ENCODE data around the gene WNK2.

WNK2 gene

GRCh38 chr9:93252781-93253530, 69.0 kb downstream of the WNK2 start:
- no peak overlapping the region for H3K14ac ChIP-seq (ENCODE audit: low read length)
- H2BK12ac ChIP-seq (ENCODE audit: low read length): no peak overlapping the region
- H2BK120ac ChIP-seq (ENCODE audit: low read depth, low read length): no peak overlapping the region
- H3K4me3 ChIP-seq (ENCODE audit: low read length in 2 of 2): no peak overlapping the region
- H2BK5ac ChIP-seq (ENCODE audit: low read length): no peak overlapping the region
- DNase-seq (ENCODE audit: low spot score): no peak
- peaks cover 1% of the 10 kb centered on the region for H3K79me1 ChIP-seq (ENCODE audit: low read depth, low read length)
- no peak overlapping the region for H3K9ac ChIP-seq (ENCODE audit: low read depth, low read length, poor library complexity)
- no peak overlapping the region for H3K27ac ChIP-seq (replicated peaks; ENCODE audit: low read length)
- H3K27me3 ChIP-seq (ENCODE audit: control insufficient read depth in 3 of 3, insufficient read depth in 3 of 3, low read depth in 1 of 3, low read length in 3 of 3): no peaks in the 10 kb centered on the region
- H2AK5ac ChIP-seq (ENCODE audit: low read depth, low read length): no peak overlapping the region
- no peaks in the 10 kb centered on the region for H3K9me3 ChIP-seq (replicated peaks in 1 of 2; ENCODE audit: control insufficient read depth in 2 of 2, insufficient read depth in 1 of 2, low read depth in 1 of 2, low read length in 2 of 2)
- H3K4me2 ChIP-seq (ENCODE audit: insufficient read depth, low read length, poor library complexity, severe bottlenecking): no peak overlapping the region
- peaks cover 4 to 5% of the 10 kb centered on the region in 2 donors for H3K4me1 ChIP-seq (ENCODE audit: control insufficient read depth in 2 of 2, insufficient read depth in 1 of 2, low read depth in 1 of 2, low read length in 2 of 2)
- no peak overlapping the region for H3K4ac ChIP-seq (ENCODE audit: low read length)
- no peak overlapping the region for H2BK15ac ChIP-seq (ENCODE audit: low read length)
- no peak overlapping the region for H2AFZ ChIP-seq (ENCODE audit: low read length)
- no peak overlapping the region for H4K91ac ChIP-seq (ENCODE audit: low read depth, low read length, poor library complexity)
- no CpG with 5 or more reads among the region's 20 CpGs for WGBS, 2 donors (ENCODE audit: extremely low coverage in 2 of 2, insufficient read length in 2 of 2, insufficient replicate concordance in 1 of 2)
- H3K36me3 ChIP-seq (replicated peaks in 1 of 2; ENCODE audit: control insufficient read depth in 2 of 2, insufficient read depth in 2 of 2, low read length in 2 of 2): peaks cover 0 to 7% of the 10 kb centered on the region in 2 donors
- H3K23ac ChIP-seq (ENCODE audit: low read depth, low read length, poor library complexity): no peak overlapping the region
- H3K18ac ChIP-seq (ENCODE audit: low read length): peak overlapping the region; percentile 1
- no peak overlapping the region for H4K8ac ChIP-seq (ENCODE audit: low read depth, low read length)

- Histone ChIP-seq H4K8ac (ENCODE audit: low read depth, low read length) (no peak overlapping the region), H3K27me3 (ENCODE audit: control insufficient read depth in 3 of 3, insufficient read depth in 3 of 3, low read depth in 1 of 3, low read length in 3 of 3) (no peaks in the 10 kb centered on the region), H3K4me2 (ENCODE audit: insufficient read depth, low read length, poor library complexity, severe bottlenecking) (no peak overlapping the region), H2AK5ac (ENCODE audit: low read depth, low read length) (no peak overlapping the region), H3K36me3 (replicated peaks in 1 of 2; ENCODE audit: control insufficient read depth in 2 of 2, insufficient read depth in 2 of 2, low read length in 2 of 2) (peaks cover 0 to 7% of the 10 kb centered on the region in 2 donors), H2BK15ac (ENCODE audit: low read length) (no peak overlapping the region), H3K27ac (replicated peaks; ENCODE audit: low read length) (no peak overlapping the region), H4K91ac (ENCODE audit: low read depth, low read length, poor library complexity) (no peak overlapping the region), H3K4ac (ENCODE audit: low read length) (no peak overlapping the region), H2AFZ (ENCODE audit: low read length) (no peak overlapping the region), H3K14ac (ENCODE audit: low read length) (no peak overlapping the region), H2BK120ac (ENCODE audit: low read depth, low read length) (no peak overlapping the region), H3K4me3 (ENCODE audit: low read length in 2 of 2) (no peak overlapping the region), H2BK12ac (ENCODE audit: low read length) (no peak overlapping the region), H3K9me3 (replicated peaks in 1 of 2; ENCODE audit: control insufficient read depth in 2 of 2, insufficient read depth in 1 of 2, low read depth in 1 of 2, low read length in 2 of 2) (no peaks in the 10 kb centered on the region), H3K4me1 (ENCODE audit: control insufficient read depth in 2 of 2, insufficient read depth in 1 of 2, low read depth in 1 of 2, low read length in 2 of 2) (peaks cover 0 to 2% of the 10 kb centered on the region in 2 donors), H3K23ac (ENCODE audit: low read depth, low read length, poor library complexity) (no peak overlapping the region), H2BK5ac (ENCODE audit: low read length) (no peak overlapping the region), H3K18ac (ENCODE audit: low read length) (no peak overlapping the region), H3K79me1 (ENCODE audit: low read depth, low read length) (peaks cover 1% of the 10 kb centered on the region), H3K9ac (ENCODE audit: low read depth, low read length, poor library complexity) (no peak overlapping the region)
- DNase-seq (ENCODE audit: low spot score): no peak
- no CpG with 5 or more reads among the region's 10 CpGs for WGBS, 2 donors (ENCODE audit: extremely low coverage in 2 of 2, insufficient read length in 2 of 2, insufficient replicate concordance in 1 of 2)
Measured at GRCh38 chr9:93253633-93254032, 69.7 kb downstream of the WNK2 start.

GRCh38 chr9:93254061-93254481, 70.1 kb downstream of the WNK2 start:
- peak overlapping the region; percentile 8 for H4K91ac ChIP-seq (ENCODE audit: low read depth, low read length, poor library complexity)
- no peak overlapping the region for H3K4me3 ChIP-seq (ENCODE audit: low read length in 2 of 2)
- peak overlapping the region; percentile 41 for H3K18ac ChIP-seq (ENCODE audit: low read length)
- H2BK12ac ChIP-seq (ENCODE audit: low read length): no peak overlapping the region
- H2AFZ ChIP-seq (ENCODE audit: low read length): no peak overlapping the region
- no peaks in the 10 kb centered on the region for H3K9me3 ChIP-seq (replicated peaks in 1 of 2; ENCODE audit: control insufficient read depth in 2 of 2, insufficient read depth in 1 of 2, low read depth in 1 of 2, low read length in 2 of 2)
- DNase-seq (ENCODE audit: low spot score): no peak
- H3K79me1 ChIP-seq (ENCODE audit: low read depth, low read length): peaks cover 1% of the 10 kb centered on the region
- peak overlapping the region; percentile 39 for H2BK15ac ChIP-seq (ENCODE audit: low read length)
- peaks cover 0 to 7% of the 10 kb centered on the region in 2 donors for H3K36me3 ChIP-seq (replicated peaks in 1 of 2; ENCODE audit: control insufficient read depth in 2 of 2, insufficient read depth in 2 of 2, low read length in 2 of 2)
- no peak overlapping the region for H3K4me2 ChIP-seq (ENCODE audit: insufficient read depth, low read length, poor library complexity, severe bottlenecking)
- peaks cover 0 to 2% of the 10 kb centered on the region in 2 donors for H3K4me1 ChIP-seq (ENCODE audit: control insufficient read depth in 2 of 2, insufficient read depth in 1 of 2, low read depth in 1 of 2, low read length in 2 of 2)
- no peak overlapping the region for H3K14ac ChIP-seq (ENCODE audit: low read length)
- no peak overlapping the region for H3K9ac ChIP-seq (ENCODE audit: low read depth, low read length, poor library complexity)
- H3K27me3 ChIP-seq (ENCODE audit: control insufficient read depth in 3 of 3, insufficient read depth in 3 of 3, low read depth in 1 of 3, low read length in 3 of 3): no peaks in the 10 kb centered on the region
- H2AK5ac ChIP-seq (ENCODE audit: low read depth, low read length): no peak overlapping the region
- no CpG with 5 or more reads among the region's 14 CpGs for WGBS, 2 donors (ENCODE audit: extremely low coverage in 2 of 2, insufficient read length in 2 of 2, insufficient replicate concordance in 1 of 2)
- H4K8ac ChIP-seq (ENCODE audit: low read depth, low read length): no peak overlapping the region
- no peak overlapping the region for H3K27ac ChIP-seq (replicated peaks; ENCODE audit: low read length)
- H3K23ac ChIP-seq (ENCODE audit: low read depth, low read length, poor library complexity): peak overlapping the region; percentile 76
- H2BK5ac ChIP-seq (ENCODE audit: low read length): peak overlapping the region; percentile 71
- H3K4ac ChIP-seq (ENCODE audit: low read length): no peak overlapping the region
- H2BK120ac ChIP-seq (ENCODE audit: low read depth, low read length): no peak overlapping the region

GRCh38 chr9:93254806-93255493, 71.0 kb downstream of the WNK2 start:
- no peak overlapping the region for H2BK15ac ChIP-seq (ENCODE audit: low read length)
- no peak overlapping the region for H2AFZ ChIP-seq (ENCODE audit: low read length)
- no peaks in the 10 kb centered on the region for H3K9me3 ChIP-seq (replicated peaks in 1 of 2; ENCODE audit: control insufficient read depth in 2 of 2, insufficient read depth in 1 of 2, low read depth in 1 of 2, low read length in 2 of 2)
- no peak overlapping the region for H3K9ac ChIP-seq (ENCODE audit: low read depth, low read length, poor library complexity)
- H2BK5ac ChIP-seq (ENCODE audit: low read length): no peak overlapping the region
- no peak overlapping the region for H3K4me2 ChIP-seq (ENCODE audit: insufficient read depth, low read length, poor library complexity, severe bottlenecking)
- no peak overlapping the region for H4K8ac ChIP-seq (ENCODE audit: low read depth, low read length)
- no peak overlapping the region for H4K91ac ChIP-seq (ENCODE audit: low read depth, low read length, poor library complexity)
- no peak overlapping the region for H2BK120ac ChIP-seq (ENCODE audit: low read depth, low read length)
- H3K36me3 ChIP-seq (replicated peaks in 1 of 2; ENCODE audit: control insufficient read depth in 2 of 2, insufficient read depth in 2 of 2, low read length in 2 of 2): peaks cover 0 to 7% of the 10 kb centered on the region in 2 donors
- no peak overlapping the region for H3K23ac ChIP-seq (ENCODE audit: low read depth, low read length, poor library complexity)
- peaks cover 0 to 2% of the 10 kb centered on the region in 2 donors for H3K4me1 ChIP-seq (ENCODE audit: control insufficient read depth in 2 of 2, insufficient read depth in 1 of 2, low read depth in 1 of 2, low read length in 2 of 2)
- peaks cover 2% of the 10 kb centered on the region for H3K79me1 ChIP-seq (ENCODE audit: low read depth, low read length)
- peak overlapping the region in 1 of 2 donors; percentile 19 for H3K4me3 ChIP-seq (ENCODE audit: low read length in 2 of 2)
- H3K4ac ChIP-seq (ENCODE audit: low read length): no peak overlapping the region
- no peak overlapping the region for H2BK12ac ChIP-seq (ENCODE audit: low read length)
- H3K27ac ChIP-seq (replicated peaks; ENCODE audit: low read length): no peak overlapping the region
- H3K18ac ChIP-seq (ENCODE audit: low read length): no peak overlapping the region
- H3K27me3 ChIP-seq (ENCODE audit: control insufficient read depth in 3 of 3, insufficient read depth in 3 of 3, low read depth in 1 of 3, low read length in 3 of 3): no peaks in the 10 kb centered on the region
- H2AK5ac ChIP-seq (ENCODE audit: low read depth, low read length): no peak overlapping the region
- DNase-seq (ENCODE audit: low spot score): no peak
- no peak overlapping the region for H3K14ac ChIP-seq (ENCODE audit: low read length)
- WGBS, 2 donors (ENCODE audit: extremely low coverage in 2 of 2, insufficient read length in 2 of 2, insufficient replicate concordance in 1 of 2): no CpG with 5 or more reads among the region's 7 CpGs

Data from neuronal stem cell (in vitro differentiated cells).